Measurements from ENCODE around the gene SIRT5.

DNA sequence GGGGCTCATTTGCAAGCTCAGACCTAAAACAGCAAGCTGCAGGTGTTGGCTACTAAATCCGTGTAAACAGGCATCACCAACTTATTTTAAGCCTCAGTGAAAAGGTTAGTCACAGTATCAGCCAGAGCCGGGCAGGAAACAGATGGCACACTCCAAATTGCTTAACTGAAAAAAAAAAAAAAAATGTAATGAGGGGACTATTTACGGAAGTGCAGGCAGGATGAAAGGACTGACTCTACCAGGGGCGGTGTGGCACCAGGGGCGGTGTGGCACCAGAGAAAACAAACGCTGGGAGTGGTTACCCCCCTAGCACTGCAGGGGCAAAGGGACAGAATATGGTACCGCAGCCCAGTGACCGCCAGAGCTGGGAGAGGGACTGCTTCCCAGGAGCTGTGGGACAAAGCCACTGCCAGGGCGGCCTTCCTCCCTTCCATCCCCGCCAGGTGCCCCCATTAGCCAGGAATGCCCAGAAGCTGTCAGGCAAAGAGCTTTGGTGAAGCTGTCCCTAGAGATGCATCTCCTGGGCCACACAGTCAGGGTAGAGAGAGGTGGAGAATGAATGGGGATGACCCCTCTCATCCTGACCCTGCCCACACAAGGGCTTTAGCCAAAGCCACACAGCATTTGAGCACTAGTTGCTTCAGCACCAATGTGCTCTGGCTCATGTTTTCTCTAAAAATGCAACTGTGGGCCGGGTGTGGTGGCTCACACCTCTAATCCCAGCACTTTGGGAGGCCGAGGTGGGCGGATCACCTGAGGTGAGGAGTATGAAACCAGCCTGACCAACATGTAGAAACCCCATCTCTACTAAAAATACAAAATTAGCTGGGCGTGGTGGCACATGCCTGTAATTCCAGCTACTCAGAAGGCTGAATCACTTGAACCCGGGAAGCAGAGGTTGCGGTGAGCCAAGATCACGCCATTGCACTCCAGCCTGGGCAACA, 47.4 kb upstream of the SIRT5 start:
- TF ChIP-seq POLR2A (IDR thresholded peaks at IDR 0.05): no peak
- TF ChIP-seq CTCF (IDR thresholded peaks at IDR 0.05): no peak
